Epidermal melanocyte (primary cell): ENCODE measurements around the gene ARAP2.

Experiments used
- DNase-seq: peaks from one replicate; pipeline ENCODE4 v3.0.0; 2011; ENCODE audit warnings: low spot score; ENCODE audit not compliant: insufficient read length

The ARAP2 gene

GRCh38 chr4:36042122-36042970 is 202.0 kb downstream of the ARAP2 start:
- no peak for DNase-seq

GRCh38 chr4:36041340-36041739 is 203.0 kb downstream of the ARAP2 start:
- no peak for DNase-seq

- DNase-seq: no peak
Observed at GRCh38 chr4:36039026-36039425, 205.3 kb downstream of the ARAP2 start.

- DNase-seq: no peak
Observed at GRCh38 chr4:36038491-36038890, 205.8 kb downstream of the ARAP2 start.

- DNase-seq: no peak
Observed at GRCh38 chr4:36037127-36037526, 207.2 kb downstream of the ARAP2 start.

GRCh38 chr4:36029951-36030350 is 214.4 kb downstream of the ARAP2 start:
- no peak for DNase-seq

GRCh38 chr4:36027203-36027602 is 217.1 kb downstream of the ARAP2 start:
- DNase-seq: no peak

GRCh38 chr4:36026348-36026880 is 217.9 kb downstream of the ARAP2 start:
- no peak for DNase-seq

- DNase-seq: no peak
Observed at GRCh38 chr4:36024901-36025660, 219.2 kb downstream of the ARAP2 start.

- no peak for DNase-seq
Observed at GRCh38 chr4:36020351-36020750, 224.0 kb downstream of the ARAP2 start.
